Measurements from ENCODE around the gene NDOR1. TPM values are rescaled to one million over a fixed set of nuclear protein-coding genes. Genes with fewer than 3 reads are reported as not detected.

Gene NDOR1
- total and polyA plus RNA-seq, 2 donors (not counting 3 experiments of a cell fraction or from before 2014, with no cell fraction given): 13.5 to 26.7 TPM

GRCh38 chr9:137226338-137227053 is 21.0 kb downstream of the NDOR1 start:
- H3K9ac ChIP-seq (replicated peaks; ENCODE audit: extremely low read depth, insufficient read depth, low read length): no peak overlapping the region
- ChIA-PET CTCF (interaction anchor here (0.6 to 6.3 kb wide), 16 partner anchors 11 to 197 kb away, joined by 3 to 63 read pairs (median 6); partner anchors contain the start of genes ANAPC2, NPDC1, SSNA1 and TPRN), POLR2A (no interaction called here)
- no peaks in the 10 kb centered on the region for H3K9me1 ChIP-seq (replicated peaks; ENCODE audit: control insufficient read depth, extremely low read depth, insufficient read depth, low read length)
- BruUV-seq (replicated peaks): no TSS peak
- no peak for FAIRE-seq
- no peaks in the 10 kb centered on the region for H3K9me3 ChIP-seq (replicated peaks; ENCODE audit: control insufficient read depth, insufficient read depth, low read length)
- no peaks in the 10 kb centered on the region for H4K20me1 ChIP-seq (replicated peaks; ENCODE audit: control insufficient read depth, extremely low read depth, insufficient read depth, low read length)
- no peak overlapping the region for H3K4me2 ChIP-seq (ENCODE audit: insufficient read depth, low read length)
- dilution Hi-C loops (cut with MboI; ENCODE audit: extremely low pct_ligation_motif_present, low sequenced_read_pairs): no loop called here
- DNase-seq (ENCODE audit: low read depth, low spot score): no peak
- TF ChIP-seq FOS (IDR thresholded peaks at IDR 0.05; ENCODE audit: borderline replicate concordance, insufficient read depth, low read length) (no peak), GATA2 (IDR thresholded peaks at IDR 0.05; ENCODE audit: insufficient read depth, insufficient read length, low read depth, low read length) (no peak), MAX (IDR thresholded peaks at IDR 0.05; ENCODE audit: insufficient read depth, insufficient read length) (no peak), JUN (IDR thresholded peaks at IDR 0.05; ENCODE audit: borderline replicate concordance, insufficient read depth, insufficient read length, low read depth) (no peak), POLR2A (IDR thresholded peaks at IDR 0.05; ENCODE audit: low read depth, low read length) (no peak), EZH2 (IDR thresholded peaks at IDR 0.05; ENCODE audit: borderline replicate concordance, low read depth, low read length, severe bottlenecking) (no peak), POLR2AphosphoS5 (IDR thresholded peaks at IDR 0.05; ENCODE audit: insufficient read depth, low read depth, low read length) (no peak), MYC (IDR thresholded peaks at IDR 0.05; ENCODE audit: low read depth, low read length) (no peak)
- TF ChIP-seq, protein P1, sequence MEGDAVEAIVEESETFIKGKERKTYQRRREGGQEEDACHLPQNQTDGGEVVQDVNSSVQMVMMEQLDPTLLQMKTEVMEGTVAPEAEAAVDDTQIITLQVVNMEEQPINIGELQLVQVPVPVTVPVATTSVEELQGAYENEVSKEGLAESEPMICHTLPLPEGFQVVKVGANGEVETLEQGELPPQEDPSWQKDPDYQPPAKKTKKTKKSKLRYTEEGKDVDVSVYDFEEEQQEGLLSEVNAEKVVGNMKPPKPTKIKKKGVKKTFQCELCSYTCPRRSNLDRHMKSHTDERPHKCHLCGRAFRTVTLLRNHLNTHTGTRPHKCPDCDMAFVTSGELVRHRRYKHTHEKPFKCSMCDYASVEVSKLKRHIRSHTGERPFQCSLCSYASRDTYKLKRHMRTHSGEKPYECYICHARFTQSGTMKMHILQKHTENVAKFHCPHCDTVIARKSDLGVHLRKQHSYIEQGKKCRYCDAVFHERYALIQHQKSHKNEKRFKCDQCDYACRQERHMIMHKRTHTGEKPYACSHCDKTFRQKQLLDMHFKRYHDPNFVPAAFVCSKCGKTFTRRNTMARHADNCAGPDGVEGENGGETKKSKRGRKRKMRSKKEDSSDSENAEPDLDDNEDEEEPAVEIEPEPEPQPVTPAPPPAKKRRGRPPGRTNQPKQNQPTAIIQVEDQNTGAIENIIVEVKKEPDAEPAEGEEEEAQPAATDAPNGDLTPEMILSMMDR (IDR thresholded peaks at IDR 0.05; ENCODE audit: extremely low read depth in 1 of 2, insufficient read depth in 1 of 2, low read depth in 1 of 2, low read length in 2 of 2): no peak
- no peak overlapping the region for H2AFZ ChIP-seq (ENCODE audit: low read depth, low read length)
- no peak overlapping the region for H3K27ac ChIP-seq (ENCODE audit: insufficient read depth, low read depth, low read length)
- H3K27me3 ChIP-seq (ENCODE audit: control insufficient read depth in 2 of 2, insufficient read depth in 2 of 2, low read length in 2 of 2): no peaks in the 10 kb centered on the region
- peaks cover 12% of the 10 kb centered on the region for H3K4me1 ChIP-seq (ENCODE audit: control insufficient read depth, extremely low read depth, insufficient read depth, low read length)
- intact Hi-C loops (cut with micrococcal nuclease): loop anchor here (1.0 to 2.0 kb wide), 3 partner anchors 50 to 180 kb away; partner anchors contain the start of gene NPDC1
- no peak overlapping the region for H3K4me3 ChIP-seq (replicated peaks in 1 of 3; ENCODE audit: insufficient read depth in 1 of 3, low read depth in 1 of 3, low read length in 3 of 3)
- H3K79me2 ChIP-seq (ENCODE audit: control insufficient read depth, insufficient read depth, low read length): no peaks in the 10 kb centered on the region
- H3K36me3 ChIP-seq (ENCODE audit: control insufficient read depth in 2 of 2, extremely low read depth in 1 of 2, insufficient read depth in 2 of 2, low read length in 2 of 2): no peaks in the 10 kb centered on the region

Measured in endothelial cell of umbilical vein (primary cell).